Lung (tissue), 12 donors: Measurements from ENCODE around the gene FAM234A. TPM values are rescaled to one million over a fixed set of nuclear protein-coding genes. Genes with fewer than 3 reads are reported as not detected.

Source experiments
- ATAC-seq: fragments of 200-7000 bp; cut with Tn5 transposase; one replicate; pipeline ENCODE4 v1.9.1; 2020; ENCODE audit warnings: moderate number of reproducible peaks; ENCODE audit not compliant: insufficient read depth, low FRiP score
- DNase-seq, 3 donors: peaks; one replicate each; pipeline ENCODE4 v3.0.0-alpha.2; 2013 to 2017
- H3K27ac ChIP-seq, 2 donors: one replicate each; pipeline ENCODE4 v1.5.1; 2013; ENCODE audit warnings: mild to moderate bottlenecking in 2 of 2, moderate library complexity in 2 of 2, control low read depth in 1 of 2, inconsistent platforms in 1 of 2, low read depth in 1 of 2, low read length in 1 of 2
- H3K27me3 ChIP-seq, 3 donors: one replicate each; pipeline ENCODE4 v1.5.1; 2013; ENCODE audit warnings: low read length in 2 of 3; ENCODE audit not compliant: control insufficient read depth in 3 of 3, insufficient read depth in 3 of 3
- H3K36me3 ChIP-seq, 4 donors: one replicate each; pipeline ENCODE4 v1.5.1; 2013; ENCODE audit warnings: low read length in 4 of 4, mild to moderate bottlenecking in 1 of 4, moderate library complexity in 1 of 4; ENCODE audit not compliant: control insufficient read depth in 4 of 4, insufficient read depth in 4 of 4
- H3K4me1 ChIP-seq, 5 donors: one replicate each; pipeline ENCODE4 v1.5.1; 2013; ENCODE audit warnings: low read length in 5 of 5, mild to moderate bottlenecking in 2 of 5, moderate library complexity in 1 of 5; ENCODE audit not compliant: control insufficient read depth in 5 of 5, insufficient read depth in 5 of 5
- H3K4me3 ChIP-seq: one replicate; pipeline ENCODE4 v1.5.1; 2013; ENCODE audit warnings: mild to moderate bottlenecking, control low read depth, moderate library complexity
- H3K9ac ChIP-seq, 2 donors: one replicate each; pipeline ENCODE4 v1.5.1; 2013; ENCODE audit warnings: low read length in 2 of 2, control low read depth in 1 of 2; ENCODE audit not compliant: insufficient read depth in 1 of 2
- H3K9me3 ChIP-seq, 4 donors: one replicate each; pipeline ENCODE4 v1.5.1; 2013; ENCODE audit warnings: low read length in 3 of 4, mild to moderate bottlenecking in 1 of 4, moderate library complexity in 1 of 4; ENCODE audit not compliant: control insufficient read depth in 4 of 4, insufficient read depth in 3 of 4
- WGBS, 2 donors: extraction: QIAGEN DNeasy Blood & Tissue Kit; methylation state at CpG; one replicate each; pipeline ENCODE4 v1.1.7; 2013; 5-methylcytosine and 5-hydroxymethylcytosine counted together
- polyA plus RNA-seq, 2 donors: library from polyadenylated mRNA; stranded (reverse); fragments of 200-250 nt; gene quantifications; one replicate each; pipeline ENCODE4 v1.2.1, GENCODE V29; 2013
- total RNA-seq, 2 donors: library from RNA; depleted of rRNA in 1 of 2; stranded (reverse); fragments of >200 nt in 1 of 2; gene quantifications; one replicate each; pipeline ENCODE4 v1.2.1, GENCODE V29; 2014 to 2021
- TF ChIP-seq, protein P1 (sequence below): IDR thresholded peaks from 2 replicates; pipeline ENCODE4 v1.5.1; 2012; ENCODE audit warnings: mild to moderate bottlenecking; ENCODE audit errors: control extremely low read depth, extremely low read depth
- donor health status: control.
- donor health status: control.
- donor health status: Bipolar disorder and iron deficiency.
- donor health status: healthy.
- donor health status: DM: yes; HTN: yes; CAD: no.

FAM234A gene
- total and polyA plus RNA-seq, 4 donors, result 41.5 to 78.5 (median 59.7) TPM

DNA sequence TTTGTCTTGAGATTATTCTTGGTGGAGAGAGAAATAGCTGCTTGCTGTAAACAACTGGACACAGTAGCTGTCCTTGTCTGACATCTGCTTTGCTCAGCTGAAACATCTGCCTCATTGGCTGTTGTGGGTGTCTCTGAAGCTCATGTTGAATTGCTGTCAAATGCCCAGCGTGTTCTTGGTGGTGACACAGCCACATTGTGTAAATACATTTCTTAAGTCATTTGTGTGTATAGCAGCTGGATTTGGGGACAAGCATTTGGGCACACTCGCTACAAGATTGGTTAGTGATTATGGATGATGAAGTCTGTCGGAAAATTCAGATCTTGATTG lies 5.3 kb downstream of the FAM234A start:
- Histone ChIP-seq H3K9me3 (no peaks in the 10 kb centered on the region), H3K27ac (peak overlapping the region in 1 of 2 donors; percentile 67), H3K36me3 (peaks cover 0 to 2% (median 0%) of the 10 kb centered on the region in 4 donors), H3K4me3 (no peak overlapping the region), H3K27me3 (no peaks in the 10 kb centered on the region), H3K9ac (no peak overlapping the region), H3K4me1 (peaks cover 0 to 7% (median 3%) of the 10 kb centered on the region in 5 donors)
- WGBS, 2 donors, result 72 to 76% methylated on average over 3 of the region's 3 CpGs
- peak in 2 of 3 donors; percentile 14 for DNase-seq
- TF ChIP-seq, protein P1, sequence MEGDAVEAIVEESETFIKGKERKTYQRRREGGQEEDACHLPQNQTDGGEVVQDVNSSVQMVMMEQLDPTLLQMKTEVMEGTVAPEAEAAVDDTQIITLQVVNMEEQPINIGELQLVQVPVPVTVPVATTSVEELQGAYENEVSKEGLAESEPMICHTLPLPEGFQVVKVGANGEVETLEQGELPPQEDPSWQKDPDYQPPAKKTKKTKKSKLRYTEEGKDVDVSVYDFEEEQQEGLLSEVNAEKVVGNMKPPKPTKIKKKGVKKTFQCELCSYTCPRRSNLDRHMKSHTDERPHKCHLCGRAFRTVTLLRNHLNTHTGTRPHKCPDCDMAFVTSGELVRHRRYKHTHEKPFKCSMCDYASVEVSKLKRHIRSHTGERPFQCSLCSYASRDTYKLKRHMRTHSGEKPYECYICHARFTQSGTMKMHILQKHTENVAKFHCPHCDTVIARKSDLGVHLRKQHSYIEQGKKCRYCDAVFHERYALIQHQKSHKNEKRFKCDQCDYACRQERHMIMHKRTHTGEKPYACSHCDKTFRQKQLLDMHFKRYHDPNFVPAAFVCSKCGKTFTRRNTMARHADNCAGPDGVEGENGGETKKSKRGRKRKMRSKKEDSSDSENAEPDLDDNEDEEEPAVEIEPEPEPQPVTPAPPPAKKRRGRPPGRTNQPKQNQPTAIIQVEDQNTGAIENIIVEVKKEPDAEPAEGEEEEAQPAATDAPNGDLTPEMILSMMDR, result no peak
- no peak for ATAC-seq

DNA sequence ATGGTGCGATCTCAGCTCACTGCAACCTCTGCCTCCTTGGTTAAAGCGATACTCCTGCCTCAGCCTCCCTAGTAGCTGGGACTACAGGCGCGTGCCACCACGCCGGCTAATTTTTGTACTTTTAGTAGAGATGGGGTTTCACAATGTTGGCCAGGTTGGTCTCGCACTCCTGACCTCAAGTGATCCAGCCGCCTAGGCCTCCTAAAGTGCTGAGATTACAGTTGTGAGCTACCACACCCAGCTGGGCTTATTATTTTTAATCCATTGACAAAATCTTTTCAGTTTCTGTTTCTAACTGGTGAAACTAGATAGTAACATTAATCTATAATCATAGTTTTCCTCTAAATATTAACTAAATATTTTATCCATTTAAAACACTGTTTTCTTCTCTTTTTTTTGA lies 5.9 kb downstream of the FAM234A start:
- no peak overlapping the region for H3K27ac ChIP-seq
- no peak overlapping the region for H3K4me3 ChIP-seq
- H3K9ac ChIP-seq, result no peak overlapping the region
- TF ChIP-seq, protein P1, result no peak
- no peaks in the 10 kb centered on the region for H3K9me3 ChIP-seq
- DNase-seq (no peak), ATAC-seq (no peak)
- 92 to 95% methylated on average over 8 of the region's 8 CpGs for WGBS, 2 donors
- H3K4me1 ChIP-seq, result peaks cover 0 to 3% (median under 1%) of the 10 kb centered on the region in 5 donors
- no peaks in the 10 kb centered on the region for H3K27me3 ChIP-seq
- peaks cover 0 to 2% (median 0%) of the 10 kb centered on the region in 4 donors for H3K36me3 ChIP-seq

DNA sequence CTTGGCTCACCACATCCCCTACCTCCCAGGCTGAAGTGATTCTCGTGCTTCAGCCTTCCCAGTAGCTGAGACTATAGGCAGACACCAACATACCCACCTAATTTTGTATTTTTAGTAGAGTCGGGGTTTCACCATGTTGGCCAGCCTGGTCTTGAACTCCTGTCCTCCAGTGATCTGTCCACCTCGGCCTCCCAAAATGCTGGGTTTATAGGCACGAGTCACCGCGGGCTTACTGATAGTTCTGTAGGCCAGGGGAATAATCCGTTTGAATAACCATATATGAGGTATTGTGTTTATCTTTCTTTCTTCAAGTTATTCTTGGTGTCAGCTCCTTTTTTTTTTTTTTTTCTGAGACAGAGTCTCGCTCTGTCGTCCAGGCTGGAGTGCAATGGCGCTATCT lies 7.7 kb downstream of the FAM234A start:
- no peak overlapping the region for H3K27ac ChIP-seq

More for the DNA sequence above, 7.7 kb downstream of the FAM234A start:
- Histone ChIP-seq H3K9me3 (no peaks in the 10 kb centered on the region), H3K9ac (no peak overlapping the region), H3K4me1 (peaks cover 0 to 3% (median 0%) of the 10 kb centered on the region in 5 donors), H3K36me3 (peaks cover 0 to 2% (median 0%) of the 10 kb centered on the region in 4 donors), H3K27me3 (no peaks in the 10 kb centered on the region), H3K4me3 (no peak overlapping the region)
- ATAC-seq (no peak), DNase-seq (no peak)
- TF ChIP-seq, protein P1, result no peak
- 88 to 89% methylated on average over 10 of the region's 10 CpGs for WGBS, 2 donors
